GM18517 (cell line): Measurements from ENCODE around the gene EXOC4.
"Not testable (repeated sequence)": the region's sequence is repeated elsewhere in the genome, so short reads cannot be mapped to it uniquely, and the experiment has no call there.

Experiments used
- ATAC-seq: cut with Tn5 transposase; IDR thresholded peaks from one replicate; pipeline ENCODE4 v1.9.1; 2021; ENCODE audit warnings: mild to moderate bottlenecking, moderate library complexity; ENCODE audit not compliant: unreplicated experiment

EXOC4 gene

GRCh38 chr7:133313575-133313974 lies 60.7 kb downstream of the EXOC4 start:
- no peak for ATAC-seq

- no peak for ATAC-seq
These were observed 61.2 kb downstream of the EXOC4 start for GRCh38 chr7:133314084-133314483.

GRCh38 chr7:133315332-133316040 lies 62.6 kb downstream of the EXOC4 start:
- no peak for ATAC-seq

- no peak for ATAC-seq
These were observed 67.0 kb downstream of the EXOC4 start for GRCh38 chr7:133319842-133320241.

GRCh38 chr7:133320891-133321290 lies 68.0 kb downstream of the EXOC4 start:
- no peak for ATAC-seq

GRCh38 chr7:133321366-133321765 lies 68.5 kb downstream of the EXOC4 start:
- ATAC-seq, result not testable (repeated sequence)

GRCh38 chr7:133326745-133327144 lies 73.9 kb downstream of the EXOC4 start:
- ATAC-seq, result not testable (repeated sequence)

- ATAC-seq, result not testable (repeated sequence)
These were observed 75.1 kb downstream of the EXOC4 start for GRCh38 chr7:133328021-133328420.

GRCh38 chr7:133330085-133330484 lies 77.2 kb downstream of the EXOC4 start:
- ATAC-seq, result no peak

- no peak for ATAC-seq
These were observed 79.0 kb downstream of the EXOC4 start for GRCh38 chr7:133331861-133332260.

- ATAC-seq, result no peak
These were observed 86.9 kb downstream of the EXOC4 start for GRCh38 chr7:133339772-133340171.

- ATAC-seq, result no peak
These were observed 91.4 kb downstream of the EXOC4 start for GRCh38 chr7:133344275-133344674.

- no peak for ATAC-seq
These were observed 93.0 kb downstream of the EXOC4 start for GRCh38 chr7:133345690-133346421.

- ATAC-seq, result no peak
These were observed 95.4 kb downstream of the EXOC4 start for GRCh38 chr7:133348250-133348649.

- ATAC-seq, result peak; percentile 65
These were observed 96.2 kb downstream of the EXOC4 start for GRCh38 chr7:133349101-133349500.

GRCh38 chr7:133352430-133352829 lies 99.6 kb downstream of the EXOC4 start:
- no peak for ATAC-seq

- ATAC-seq, result no peak
These were observed 100.9 kb downstream of the EXOC4 start for GRCh38 chr7:133353775-133354174.

GRCh38 chr7:133354546-133355324 lies 101.9 kb downstream of the EXOC4 start:
- ATAC-seq, result no peak

GRCh38 chr7:133355325-133355708 lies 102.4 kb downstream of the EXOC4 start:
- no peak for ATAC-seq

GRCh38 chr7:133355822-133356221 lies 102.9 kb downstream of the EXOC4 start:
- no peak for ATAC-seq

- no peak for ATAC-seq
These were observed 105.8 kb downstream of the EXOC4 start for GRCh38 chr7:133358708-133359107.

GRCh38 chr7:133359449-133359848 lies 106.6 kb downstream of the EXOC4 start:
- ATAC-seq, result no peak
